OCI-LY1 (cell line): ENCODE results near the gene C1GALT1C1L.

Experiments used
- H2AFZ ChIP-seq: fragments of 200-600 bp; sonication (generic), shearing (Covaris generic); 2 replicates; pipeline ENCODE4 v1.6.0; 2014; ENCODE audit warnings: antibody characterized with exemption, mild to moderate bottlenecking, low read length
- H3F3A ChIP-seq: fragments of 200-600 bp; sonication (generic), shearing (Covaris generic); 2 replicates; pipeline ENCODE4 v1.6.0; 2014; ENCODE audit warnings: mild to moderate bottlenecking, antibody characterized with exemption, low read length, moderate library complexity; ENCODE audit not compliant: insufficient read depth
- H3K27ac ChIP-seq: fragments of 200-600 bp; sonication (generic); 2 replicates; pipeline ENCODE4 v1.5.1; 2014; ENCODE audit warnings: low read length, mixed run types, mild to moderate bottlenecking, low read depth; ENCODE audit not compliant: poor library complexity, severe bottlenecking
- H3K27me3 ChIP-seq: fragments of 200-600 bp; sonication (generic); 2 replicates; pipeline ENCODE4 v1.6.0; 2014; ENCODE audit warnings: antibody characterized with exemption, mild to moderate bottlenecking, low read length, moderate library complexity; ENCODE audit not compliant: insufficient read depth
- H3K36me3 ChIP-seq: fragments of 200-600 bp; sonication (generic); 2 replicates; pipeline ENCODE4 v1.6.1; 2014; ENCODE audit warnings: mild to moderate bottlenecking, antibody characterized with exemption, low read length, moderate library complexity, mixed read lengths; ENCODE audit not compliant: insufficient read depth
- H3K4me1 ChIP-seq: fragments of 200-600 bp; sonication (generic); 2 replicates; pipeline ENCODE4 v1.5.1; 2014; ENCODE audit warnings: mild to moderate bottlenecking, low read length, moderate library complexity; ENCODE audit not compliant: insufficient read depth, severe bottlenecking
- H3K4me2 ChIP-seq: fragments of 200-600 bp; sonication (generic), shearing (Covaris generic); 2 replicates; pipeline ENCODE4 v1.6.1; 2014; ENCODE audit warnings: low read length
- H3K4me3 ChIP-seq: fragments of 200-600 bp; sonication (generic); 2 replicates; pipeline ENCODE4 v1.5.1; 2014; ENCODE audit warnings: low read length, low read depth, mild to moderate bottlenecking, mixed read lengths; ENCODE audit not compliant: poor library complexity, severe bottlenecking
- H3K79me2 ChIP-seq: fragments of 200-600 bp; shearing (Covaris generic); 2 replicates; pipeline ENCODE4 v1.6.1; 2016; ENCODE audit warnings: mixed run types, low read length, mixed read lengths; ENCODE audit not compliant: insufficient read depth
- H3K9ac ChIP-seq: fragments of 200-600 bp; sonication (generic), shearing (Covaris generic); 2 replicates; pipeline ENCODE4 v1.6.1; 2014; ENCODE audit warnings: mild to moderate bottlenecking, low read length, mixed read lengths
- H3K9me2 ChIP-seq: fragments of 200-600 bp; sonication (generic), shearing (Covaris generic); 2 replicates; pipeline ENCODE4 v1.6.1; 2014; ENCODE audit warnings: low read depth, mild to moderate bottlenecking, low read length, mixed read lengths
- H3K9me3 ChIP-seq: fragments of 200-600 bp; shearing (Covaris generic); 2 replicates; pipeline ENCODE4 v1.6.1; 2014; ENCODE audit warnings: low read length, mixed read lengths
- H4K20me1 ChIP-seq: fragments of 200-600 bp; sonication (generic), shearing (Covaris generic); 2 replicates; pipeline ENCODE4 v1.6.0; 2016; ENCODE audit warnings: mild to moderate bottlenecking, low read length; ENCODE audit not compliant: insufficient read depth
- CTCF ChIP-seq: fragments of 200-600 bp; sonication (generic), shearing (Covaris generic); IDR thresholded peaks from 2 replicates; pipeline ENCODE4 v1.5.1; 2017; ENCODE audit warnings: mild to moderate bottlenecking, antibody characterized with exemption, low read length, moderate library complexity, mixed read lengths
- EZH2 ChIP-seq: fragments of 200-600 bp; sonication (generic), shearing (Covaris generic); IDR thresholded peaks from 2 replicates; pipeline ENCODE4 v1.8.0; 2017; ENCODE audit warnings: borderline replicate concordance, mixed run types, mild to moderate bottlenecking, antibody characterized with exemption, low read length, moderate library complexity, mixed read lengths

Gene C1GALT1C1L

GRCh38 chr2:43708178-43708577, 31.9 kb upstream of the C1GALT1C1L start:
- H3K27ac ChIP-seq: no peak overlapping the region
- no peak overlapping the region for H3K4me2 ChIP-seq
- 0 out of 2 replicates have a peak, but pooled peaks cover 3% of the 10 kb centered on the region for H3K27me3 ChIP-seq
- no peaks in the 10 kb centered on the region for H3K79me2 ChIP-seq
- H3F3A ChIP-seq: no peaks in the 10 kb centered on the region
- no peak for TF ChIP-seq CTCF
- TF ChIP-seq EZH2: no peak
- H3K4me3 ChIP-seq: no peak overlapping the region
- H2AFZ ChIP-seq: no peak overlapping the region
- no peaks in the 10 kb centered on the region for H3K9me3 ChIP-seq
- H4K20me1 ChIP-seq: no peaks in the 10 kb centered on the region
- H3K4me1 ChIP-seq: no peaks in the 10 kb centered on the region
- H3K36me3 ChIP-seq: no peaks in the 10 kb centered on the region
- H3K9ac ChIP-seq: no peak overlapping the region
- H3K9me2 ChIP-seq: no peaks in the 10 kb centered on the region

GRCh38 chr2:43707255-43708015, 31.2 kb upstream of the C1GALT1C1L start:
- no peak overlapping the region for H3K27ac ChIP-seq
- no peak overlapping the region for H3K4me2 ChIP-seq
- no peak overlapping the region for H3K4me3 ChIP-seq
- no peak overlapping the region for H2AFZ ChIP-seq
- H3K9me3 ChIP-seq: no peaks in the 10 kb centered on the region
- no peak overlapping the region for H3K9ac ChIP-seq
- no peaks in the 10 kb centered on the region for H3K4me1 ChIP-seq
- TF ChIP-seq EZH2 (no peak), CTCF (no peak)
- H3F3A ChIP-seq: no peaks in the 10 kb centered on the region
- H3K36me3 ChIP-seq: no peaks in the 10 kb centered on the region
- H3K27me3 ChIP-seq: 0 out of 2 replicates have a peak, but pooled peaks cover 3% of the 10 kb centered on the region
- H3K9me2 ChIP-seq: no peaks in the 10 kb centered on the region
- no peaks in the 10 kb centered on the region for H4K20me1 ChIP-seq
- H3K79me2 ChIP-seq: no peaks in the 10 kb centered on the region

GRCh38 chr2:43701111-43701510, 24.9 kb upstream of the C1GALT1C1L start:
- H3K9me3 ChIP-seq: no peaks in the 10 kb centered on the region
- no peaks in the 10 kb centered on the region for H3K27me3 ChIP-seq
- TF ChIP-seq CTCF (no peak), EZH2 (no peak)
- no peak overlapping the region for H3K27ac ChIP-seq
- H3K9me2 ChIP-seq: no peaks in the 10 kb centered on the region
- H3K4me2 ChIP-seq: no peak overlapping the region
- H3F3A ChIP-seq: no peaks in the 10 kb centered on the region
- no peaks in the 10 kb centered on the region for H3K4me1 ChIP-seq
- no peak overlapping the region for H3K9ac ChIP-seq
- H3K36me3 ChIP-seq: no peaks in the 10 kb centered on the region
- no peak overlapping the region for H2AFZ ChIP-seq
- H3K79me2 ChIP-seq: no peaks in the 10 kb centered on the region
- H4K20me1 ChIP-seq: no peaks in the 10 kb centered on the region
- no peak overlapping the region for H3K4me3 ChIP-seq
